Left ventricle myocardium inferior (tissue), 1 donor: ENCODE results near the gene CNOT10. TPM values are rescaled to one million over a fixed set of nuclear protein-coding genes. Genes with fewer than 3 reads are reported as not detected.

Experiments
- DNase-seq: peaks from one replicate; pipeline ENCODE4 v3.0.0-alpha.2; 2020
- H3K27ac ChIP-seq: fragments of 200-600 bp; replicated peaks from 2 replicates; pipeline ENCODE4 v1.8.0; 2021
- H3K27me3 ChIP-seq: fragments of 200-600 bp; 2 replicates; pipeline ENCODE4 v1.8.0; 2021; ENCODE audit warnings: low read depth
- H3K36me3 ChIP-seq: fragments of 200-600 bp; 2 replicates; pipeline ENCODE4 v1.8.0; 2021
- H3K4me1 ChIP-seq: fragments of 200-600 bp; 2 replicates; pipeline ENCODE4 v1.8.0; 2021
- H3K4me3 ChIP-seq: fragments of 200-600 bp; 2 replicates; pipeline ENCODE4 v1.8.0; 2021; ENCODE audit warnings: mild to moderate bottlenecking, moderate library complexity
- H3K9me3 ChIP-seq: fragments of 200-600 bp; replicated peaks from 2 replicates; pipeline ENCODE4 v1.8.0; 2021
- CTCF ChIP-seq: fragments of 200-600 bp; IDR thresholded peaks from 2 replicates; pipeline ENCODE4 v1.8.0; 2021; ENCODE audit warnings: antibody characterized with exemption, mild to moderate bottlenecking, borderline replicate concordance
- intact Hi-C: fragments of 100-400 bp; cut with micrococcal nuclease; formaldehyde crosslinking; loops from one replicate; pipeline ENCODE4 v1.11.0; 2022
- total RNA-seq: library from RNA; stranded (reverse); fragmentation: NEBNext Ultra II Directional; extraction: Animal tissue kit (Norgen Biotek cat#: 25700); gene quantifications from one replicate; pipeline ENCODE4 v1.2.1, GENCODE V29; 2021
- donor health status: DM: no; HTN: yes; CAD: no; lungs with severe emphysema.

Gene CNOT10
- total RNA-seq, 1 donor from 2014 or later, result 14.6 TPM

GRCh38 chr3:32820430-32820829 is 135.4 kb downstream of the CNOT10 start:
- intact Hi-C loops, result no loop called here
- no peak for DNase-seq
- Histone ChIP-seq H3K27ac (no peak overlapping the region), H3K4me3 (no peak overlapping the region), H3K4me1 (peaks cover 29% of the 10 kb centered on the region), H3K36me3 (no peaks in the 10 kb centered on the region), H3K9me3 (no peaks in the 10 kb centered on the region), H3K27me3 (peaks cover 95% of the 10 kb centered on the region)
- no peak for TF ChIP-seq CTCF

DNA sequence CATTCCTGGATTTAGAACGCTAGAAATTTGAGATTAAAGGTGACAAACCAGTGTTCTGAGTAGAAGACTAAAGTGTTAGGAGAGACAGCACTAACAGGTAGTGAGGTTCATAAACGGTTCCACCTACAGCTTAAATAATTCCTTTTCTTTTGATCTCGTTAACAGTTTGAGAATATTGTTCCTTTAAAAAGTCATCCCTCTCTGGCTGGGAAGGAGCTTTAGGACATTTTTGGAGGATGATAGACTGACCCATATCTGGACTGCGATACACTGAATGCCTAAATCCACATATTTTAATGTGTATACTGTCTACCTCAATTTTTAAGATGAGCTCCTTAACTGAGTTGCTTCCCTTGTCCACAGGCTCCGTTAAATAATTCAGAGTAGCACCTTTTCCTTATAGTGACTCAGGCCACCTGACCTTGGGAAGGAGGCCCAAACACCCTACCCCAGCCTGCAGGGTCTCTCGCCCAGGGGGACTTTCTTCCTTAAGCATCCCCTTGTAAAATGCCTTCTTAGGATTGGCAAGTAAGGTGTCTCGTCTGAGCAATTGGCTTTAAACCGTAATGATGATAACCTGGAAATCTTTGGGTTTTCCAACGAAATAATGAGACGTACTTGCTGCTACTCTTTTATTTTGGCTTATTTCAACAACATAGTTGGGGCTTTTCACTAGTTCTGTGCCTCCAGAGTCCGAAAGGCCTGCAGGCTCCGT is 136.1 kb downstream of the CNOT10 start:
- intact Hi-C loops, result no loop called here
- peaks cover 94% of the 10 kb centered on the region for H3K27me3 ChIP-seq
- TF ChIP-seq CTCF, result no peak
- no peaks in the 10 kb centered on the region for H3K9me3 ChIP-seq
- H3K27ac ChIP-seq, result no peak overlapping the region
- DNase-seq, result no peak
- peaks cover 29% of the 10 kb centered on the region for H3K4me1 ChIP-seq
- peak overlapping the region; percentile 35 for H3K4me3 ChIP-seq
- H3K36me3 ChIP-seq, result no peaks in the 10 kb centered on the region

- no peaks in the 10 kb centered on the region for H3K9me3 ChIP-seq
- TF ChIP-seq CTCF, result no peak
- H3K27ac ChIP-seq, result no peak overlapping the region
- DNase-seq, result no peak
- H3K4me3 ChIP-seq, result peak overlapping the region; percentile 35
- H3K4me1 ChIP-seq, result peaks cover 26% of the 10 kb centered on the region
- H3K36me3 ChIP-seq, result no peaks in the 10 kb centered on the region
- intact Hi-C loops, result no loop called here
- H3K27me3 ChIP-seq, result peaks cover 94% of the 10 kb centered on the region
Measured at GRCh38 chr3:32821686-32822296, 136.8 kb downstream of the CNOT10 start.

DNA sequence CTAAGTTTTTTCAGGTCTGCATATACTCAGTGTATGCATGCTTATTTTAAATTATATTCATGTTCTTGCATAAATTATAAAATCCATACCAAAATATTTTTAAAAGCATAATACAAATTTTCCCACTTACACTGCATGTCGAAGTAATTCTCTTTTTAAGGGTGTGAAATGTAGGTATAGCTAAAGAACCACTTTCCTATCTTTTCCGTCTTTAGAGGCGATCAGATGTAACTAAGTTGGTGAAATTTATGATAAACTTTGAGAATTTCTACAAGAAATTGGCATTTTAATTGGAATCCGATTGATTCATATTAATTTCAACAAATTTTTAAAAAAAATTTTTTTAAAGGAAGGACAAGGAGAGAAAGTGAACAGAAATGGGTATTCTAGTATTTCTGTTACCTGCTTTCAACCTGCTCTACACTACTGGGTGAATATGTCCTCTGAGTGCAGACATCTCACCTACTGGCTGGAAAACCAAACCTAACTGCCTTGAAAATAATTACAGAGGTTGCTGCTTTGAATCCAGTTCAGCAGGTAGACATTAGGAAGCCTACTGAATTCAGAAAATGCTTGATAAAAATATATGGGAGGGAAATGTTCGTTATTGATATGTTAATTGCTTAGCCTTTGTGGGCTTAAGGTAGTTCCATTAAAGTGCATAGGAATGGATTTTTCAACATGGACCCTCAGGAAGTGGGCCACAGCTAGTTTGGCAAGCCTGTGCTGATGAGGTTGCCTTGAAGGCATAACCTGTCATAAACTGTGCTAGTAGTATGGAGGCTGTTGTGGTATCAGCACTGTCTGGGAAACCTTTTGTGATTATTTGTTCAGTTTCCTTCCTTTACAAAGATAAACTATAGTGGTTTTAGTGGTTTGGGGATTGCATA is 137.9 kb downstream of the CNOT10 start:
- TF ChIP-seq CTCF, result no peak
- H3K9me3 ChIP-seq, result no peaks in the 10 kb centered on the region
- peaks cover 15% of the 10 kb centered on the region for H3K4me1 ChIP-seq
- H3K27ac ChIP-seq, result no peak overlapping the region
- peaks cover 84% of the 10 kb centered on the region for H3K27me3 ChIP-seq
- intact Hi-C loops, result no loop called here
- H3K36me3 ChIP-seq, result no peaks in the 10 kb centered on the region
- DNase-seq, result no peak
- no peak overlapping the region for H3K4me3 ChIP-seq

Other genes starting within 250 kb of the CNOT10 start
- gene CMTM6, start 182.3 kb upstream of the CNOT10 start, total RNA-seq, result 10.9 TPM
- gene DYNC1LI1, start 114.3 kb upstream of the CNOT10 start, total RNA-seq, result 53.8 TPM
- gene TRIM71, start 132.8 kb downstream of the CNOT10 start, total RNA-seq, result not detected